T-helper 17 cell (primary cell): Measurements from ENCODE around the gene LARP4B. TPM values are rescaled to one million over a fixed set of nuclear protein-coding genes. Genes with fewer than 3 reads are reported as not detected.

Experiments
- ATAC-seq: fragments of 150-1000 bp; cut with Tn5 transposase; 2 replicates; pipeline ENCODE4 v1.10.0; 2021; ENCODE audit warnings: mild to moderate bottlenecking, moderate library complexity
- DNase-seq, 3 donors: peaks; one replicate each; pipeline versions ENCODE4 v3.0.0 to v3.0.0-alpha.2; 2020 to 2021
- H3K9me3 ChIP-seq: one replicate; pipeline ENCODE4 v1.7.0; 2013; ENCODE audit warnings: low read length, mild to moderate bottlenecking; ENCODE audit not compliant: control insufficient read depth, poor library complexity, severe bottlenecking
- H3K27ac Mint-ChIP-seq: one replicate; pipeline ENCODE4 v1.8.0; 2022; ENCODE audit warnings: mild to moderate bottlenecking, moderate library complexity, mixed read lengths
- H3K27me3 Mint-ChIP-seq: one replicate; pipeline ENCODE4 v1.8.0; 2022; ENCODE audit warnings: mixed read lengths
- H3K36me3 Mint-ChIP-seq: one replicate; pipeline ENCODE4 v1.8.0; 2022; ENCODE audit warnings: low read depth, mixed read lengths
- H3K4me1 Mint-ChIP-seq: one replicate; pipeline ENCODE4 v1.8.0; 2022; ENCODE audit warnings: mild to moderate bottlenecking, mixed read lengths
- H3K4me3 Mint-ChIP-seq: one replicate; pipeline ENCODE4 v1.8.0; 2022; ENCODE audit warnings: mild to moderate bottlenecking, moderate library complexity, mixed read lengths
- total RNA-seq, 4 donors: library from RNA in 2 of 4; stranded (reverse) in 2 of 4; gene quantifications; one replicate each; pipeline ENCODE4 v1.2.3 and lab custom pipeline; 2022 to 2026

The LARP4B gene
- total RNA-seq, 2 donors from 2014 or later: 59.4 to 72.9 TPM

- H3K4me3 Mint-ChIP-seq: no peak overlapping the region
- no peaks in the 10 kb centered on the region for H3K27me3 Mint-ChIP-seq
- ATAC-seq (no peak), DNase-seq (no peak)
- H3K27ac Mint-ChIP-seq: peak overlapping the region; percentile 83
- peaks cover 25% of the 10 kb centered on the region for H3K4me1 Mint-ChIP-seq
- peaks cover 12% of the 10 kb centered on the region for H3K36me3 Mint-ChIP-seq
- H3K9me3 ChIP-seq: no peaks in the 10 kb centered on the region
Measured at GRCh38 chr10:865924-866576, 65.5 kb downstream of the LARP4B start.

GRCh38 chr10:865257-865656 is 66.2 kb downstream of the LARP4B start:
- ATAC-seq (no peak), DNase-seq (no peak)
- Mint-ChIP-seq H3K36me3 (peaks cover 10% of the 10 kb centered on the region), H3K4me3 (no peak overlapping the region), H3K27me3 (no peaks in the 10 kb centered on the region), H3K27ac (peak overlapping the region; percentile 83), H3K4me1 (peaks cover 17% of the 10 kb centered on the region)
- H3K9me3 ChIP-seq: no peaks in the 10 kb centered on the region

GRCh38 chr10:860519-860918 is 71.0 kb downstream of the LARP4B start:
- H3K27ac Mint-ChIP-seq: no peak overlapping the region
- H3K36me3 Mint-ChIP-seq: peaks cover 12% of the 10 kb centered on the region
- H3K4me3 Mint-ChIP-seq: no peak overlapping the region
- peaks cover 17% of the 10 kb centered on the region for H3K4me1 Mint-ChIP-seq
- H3K9me3 ChIP-seq: no peaks in the 10 kb centered on the region
- ATAC-seq: no peak
- no peak for DNase-seq
- no peaks in the 10 kb centered on the region for H3K27me3 Mint-ChIP-seq

GRCh38 chr10:856416-857157 is 74.9 kb downstream of the LARP4B start:
- no peak for ATAC-seq
- Mint-ChIP-seq H3K27ac (peak overlapping the region; percentile 92), H3K4me1 (peaks cover 30% of the 10 kb centered on the region), H3K36me3 (peaks cover 10% of the 10 kb centered on the region), H3K4me3 (no peak overlapping the region), H3K27me3 (no peaks in the 10 kb centered on the region)
- no peak for DNase-seq
- H3K9me3 ChIP-seq: no peaks in the 10 kb centered on the region

GRCh38 chr10:855671-856070 is 75.8 kb downstream of the LARP4B start:
- Mint-ChIP-seq H3K36me3 (peaks cover 10% of the 10 kb centered on the region), H3K27me3 (no peaks in the 10 kb centered on the region), H3K27ac (peak overlapping the region; percentile 75), H3K4me3 (no peak overlapping the region), H3K4me1 (peaks cover 31% of the 10 kb centered on the region)
- ATAC-seq: no peak
- DNase-seq: no peak
- no peaks in the 10 kb centered on the region for H3K9me3 ChIP-seq

- no peak for ATAC-seq
- Mint-ChIP-seq H3K36me3 (peaks cover 10% of the 10 kb centered on the region), H3K27ac (no peak overlapping the region), H3K4me1 (peaks cover 31% of the 10 kb centered on the region), H3K4me3 (no peak overlapping the region), H3K27me3 (no peaks in the 10 kb centered on the region)
- DNase-seq: no peak
- peaks cover 2% of the 10 kb centered on the region for H3K9me3 ChIP-seq
Measured at GRCh38 chr10:855079-855478, 76.4 kb downstream of the LARP4B start.

- Mint-ChIP-seq H3K4me1 (peaks cover 32% of the 10 kb centered on the region), H3K36me3 (peaks cover 11% of the 10 kb centered on the region), H3K27ac (peak overlapping the region; percentile 81), H3K4me3 (no peak overlapping the region), H3K27me3 (no peaks in the 10 kb centered on the region)
- ATAC-seq (no peak), DNase-seq (no peak)
- H3K9me3 ChIP-seq: peaks cover 2% of the 10 kb centered on the region
Measured at GRCh38 chr10:853017-853416, 78.5 kb downstream of the LARP4B start.

- H3K4me3 Mint-ChIP-seq: no peak overlapping the region
- DNase-seq (no peak), ATAC-seq (no peak)
- H3K4me1 Mint-ChIP-seq: peaks cover 35% of the 10 kb centered on the region
- H3K36me3 Mint-ChIP-seq: peaks cover 11% of the 10 kb centered on the region
- H3K27me3 Mint-ChIP-seq: no peaks in the 10 kb centered on the region
- H3K27ac Mint-ChIP-seq: peak overlapping the region; percentile 81
- H3K9me3 ChIP-seq: peaks cover 2% of the 10 kb centered on the region
Measured at GRCh38 chr10:852386-852785, 79.1 kb downstream of the LARP4B start.

GRCh38 chr10:851901-852300 is 79.6 kb downstream of the LARP4B start:
- peaks cover 12% of the 10 kb centered on the region for H3K36me3 Mint-ChIP-seq
- H3K4me3 Mint-ChIP-seq: no peak overlapping the region
- ATAC-seq (no peak), DNase-seq (no peak)
- H3K4me1 Mint-ChIP-seq: peaks cover 36% of the 10 kb centered on the region
- peaks cover 2% of the 10 kb centered on the region for H3K9me3 ChIP-seq
- H3K27me3 Mint-ChIP-seq: no peaks in the 10 kb centered on the region
- peak overlapping the region; percentile 81 for H3K27ac Mint-ChIP-seq

GRCh38 chr10:850093-850492 is 81.4 kb downstream of the LARP4B start:
- H3K4me1 Mint-ChIP-seq: peaks cover 44% of the 10 kb centered on the region
- H3K4me3 Mint-ChIP-seq: no peak overlapping the region
- DNase-seq: no peak
- H3K9me3 ChIP-seq: peaks cover 2% of the 10 kb centered on the region
- H3K27me3 Mint-ChIP-seq: no peaks in the 10 kb centered on the region
- no peak for ATAC-seq
- H3K36me3 Mint-ChIP-seq: peaks cover 14% of the 10 kb centered on the region
- no peak overlapping the region for H3K27ac Mint-ChIP-seq

GRCh38 chr10:847868-848267 is 83.6 kb downstream of the LARP4B start:
- Mint-ChIP-seq H3K27me3 (no peaks in the 10 kb centered on the region), H3K4me3 (no peak overlapping the region), H3K36me3 (peaks cover 11% of the 10 kb centered on the region), H3K4me1 (peaks cover 45% of the 10 kb centered on the region), H3K27ac (peak overlapping the region; percentile 57)
- ATAC-seq (no peak), DNase-seq (no peak)
- H3K9me3 ChIP-seq: peaks cover 2% of the 10 kb centered on the region

GRCh38 chr10:846126-846685 is 85.3 kb downstream of the LARP4B start:
- H3K9me3 ChIP-seq: peaks cover 2% of the 10 kb centered on the region
- Mint-ChIP-seq H3K36me3 (peaks cover 11% of the 10 kb centered on the region), H3K4me3 (no peak overlapping the region), H3K27me3 (no peaks in the 10 kb centered on the region), H3K27ac (peak overlapping the region; percentile 57), H3K4me1 (peaks cover 33% of the 10 kb centered on the region)
- DNase-seq: no peak
- no peak for ATAC-seq

- DNase-seq (no peak), ATAC-seq (no peak)
- peaks cover 33% of the 10 kb centered on the region for H3K4me1 Mint-ChIP-seq
- H3K27ac Mint-ChIP-seq: peak overlapping the region; percentile 67
- peaks cover 2% of the 10 kb centered on the region for H3K9me3 ChIP-seq
- H3K36me3 Mint-ChIP-seq: peaks cover 13% of the 10 kb centered on the region
- H3K4me3 Mint-ChIP-seq: no peak overlapping the region
- H3K27me3 Mint-ChIP-seq: no peaks in the 10 kb centered on the region
Measured at GRCh38 chr10:845526-845925, 86.0 kb downstream of the LARP4B start.
